DOHH2 (cell line): ENCODE measurements around the gene CBFA2T3.

Experiments used
- H3F3A ChIP-seq: fragments of 200-600 bp; sonication (generic), shearing (Covaris generic); 2 replicates; pipeline ENCODE4 v1.6.0; 2016; ENCODE audit warnings: antibody characterized with exemption, mild to moderate bottlenecking; ENCODE audit not compliant: control insufficient read depth, insufficient read depth
- H3K27ac ChIP-seq: fragments of 200-600 bp; sonication (generic); 2 replicates; pipeline ENCODE4 v1.5.1; 2014; ENCODE audit warnings: low read depth, mild to moderate bottlenecking, low read length, moderate library complexity
- H3K27me3 ChIP-seq: fragments of 200-600 bp; sonication (generic); 2 replicates; pipeline ENCODE4 v1.6.1; 2014; ENCODE audit warnings: mild to moderate bottlenecking, low read length, mixed read lengths; ENCODE audit not compliant: control insufficient read depth
- H3K36me3 ChIP-seq: fragments of 200-600 bp; sonication (generic); 2 replicates; pipeline ENCODE4 v1.6.1; 2014; ENCODE audit warnings: mild to moderate bottlenecking, low read length, moderate library complexity, mixed read lengths; ENCODE audit not compliant: control insufficient read depth
- H3K4me1 ChIP-seq: fragments of 200-600 bp; sonication (generic); 2 replicates; pipeline ENCODE4 v1.6.1; 2014; ENCODE audit warnings: mild to moderate bottlenecking, low read length, mixed read lengths; ENCODE audit not compliant: control insufficient read depth
- H3K4me2 ChIP-seq: fragments of 200-600 bp; sonication (generic); 2 replicates; pipeline ENCODE4 v1.6.0; 2014; ENCODE audit warnings: mild to moderate bottlenecking, low read length, moderate library complexity
- H3K4me3 ChIP-seq: fragments of 200-600 bp; sonication (generic); 2 replicates; pipeline ENCODE4 v1.5.1; 2014; ENCODE audit warnings: mild to moderate bottlenecking, low read length, mixed read lengths
- H3K79me2 ChIP-seq: fragments of 200-600 bp; sonication (generic); 2 replicates; pipeline ENCODE4 v1.6.1; 2014; ENCODE audit warnings: mild to moderate bottlenecking, low read length, mixed read lengths; ENCODE audit not compliant: control insufficient read depth
- H3K9me2 ChIP-seq: fragments of 200-600 bp; sonication (generic); replicated peaks from 2 replicates; pipeline ENCODE4 v1.6.1; 2014; ENCODE audit warnings: mild to moderate bottlenecking, low read length, mixed read lengths; ENCODE audit not compliant: control insufficient read depth
- H3K9me3 ChIP-seq: fragments of 200-600 bp; sonication (generic); 2 replicates; pipeline ENCODE4 v1.6.1; 2014; ENCODE audit warnings: antibody characterized with exemption, low read length, mixed read lengths; ENCODE audit not compliant: control insufficient read depth, insufficient read depth
- H4K20me1 ChIP-seq: fragments of 200-600 bp; sonication (generic); 2 replicates; pipeline ENCODE4 v1.6.0; 2014; ENCODE audit warnings: low read depth, mild to moderate bottlenecking, antibody characterized with exemption, low read length, moderate library complexity; ENCODE audit not compliant: control insufficient read depth, insufficient read depth
- EZH2phosphoT487 ChIP-seq: fragments of 200-600 bp; sonication (generic); IDR thresholded peaks from 2 replicates; pipeline ENCODE4 v1.6.1; 2017; ENCODE audit warnings: borderline replicate concordance, mild to moderate bottlenecking, antibody characterized with exemption, low read length, moderate library complexity, mixed read lengths
- TF ChIP-seq, protein P1 (sequence below): fragments of 200-600 bp; sonication (generic); IDR thresholded peaks from one replicate; pipeline ENCODE4 v1.5.1; 2014; ENCODE audit warnings: antibody characterized with exemption, mild to moderate bottlenecking, low read depth, low read length; ENCODE audit not compliant: poor library complexity, severe bottlenecking

CBFA2T3 gene

DNA sequence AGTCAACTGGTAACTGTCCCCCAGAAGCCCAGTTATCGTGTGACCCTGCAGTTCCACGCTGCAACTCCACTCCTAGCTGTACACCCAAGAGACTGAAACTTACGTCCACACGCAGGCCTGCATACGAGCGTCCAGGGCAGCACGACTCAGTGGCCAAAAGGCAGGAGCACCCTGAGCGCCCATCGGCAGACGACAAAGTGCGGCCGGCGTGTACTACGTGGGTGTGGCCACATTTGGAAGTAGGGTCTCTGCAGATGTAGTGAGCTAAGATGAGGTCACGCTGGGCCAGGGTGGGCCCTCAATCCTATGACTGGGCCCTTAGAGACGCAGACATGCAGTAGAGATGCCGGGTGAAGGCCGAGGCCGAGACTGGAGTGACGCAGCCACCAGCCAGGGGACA lies 133.8 kb downstream of the CBFA2T3 start:
- no peaks in the 10 kb centered on the region for H3K27me3 ChIP-seq
- H3K27ac ChIP-seq = no peak overlapping the region
- no peaks in the 10 kb centered on the region for H3K9me2 ChIP-seq
- H4K20me1 ChIP-seq = no peaks in the 10 kb centered on the region
- no peak overlapping the region for H3K4me2 ChIP-seq
- TF ChIP-seq EZH2phosphoT487 = no peak
- TF ChIP-seq, protein P1, sequence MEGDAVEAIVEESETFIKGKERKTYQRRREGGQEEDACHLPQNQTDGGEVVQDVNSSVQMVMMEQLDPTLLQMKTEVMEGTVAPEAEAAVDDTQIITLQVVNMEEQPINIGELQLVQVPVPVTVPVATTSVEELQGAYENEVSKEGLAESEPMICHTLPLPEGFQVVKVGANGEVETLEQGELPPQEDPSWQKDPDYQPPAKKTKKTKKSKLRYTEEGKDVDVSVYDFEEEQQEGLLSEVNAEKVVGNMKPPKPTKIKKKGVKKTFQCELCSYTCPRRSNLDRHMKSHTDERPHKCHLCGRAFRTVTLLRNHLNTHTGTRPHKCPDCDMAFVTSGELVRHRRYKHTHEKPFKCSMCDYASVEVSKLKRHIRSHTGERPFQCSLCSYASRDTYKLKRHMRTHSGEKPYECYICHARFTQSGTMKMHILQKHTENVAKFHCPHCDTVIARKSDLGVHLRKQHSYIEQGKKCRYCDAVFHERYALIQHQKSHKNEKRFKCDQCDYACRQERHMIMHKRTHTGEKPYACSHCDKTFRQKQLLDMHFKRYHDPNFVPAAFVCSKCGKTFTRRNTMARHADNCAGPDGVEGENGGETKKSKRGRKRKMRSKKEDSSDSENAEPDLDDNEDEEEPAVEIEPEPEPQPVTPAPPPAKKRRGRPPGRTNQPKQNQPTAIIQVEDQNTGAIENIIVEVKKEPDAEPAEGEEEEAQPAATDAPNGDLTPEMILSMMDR = no peak
- H3K36me3 ChIP-seq = no peaks in the 10 kb centered on the region
- no peaks in the 10 kb centered on the region for H3K4me1 ChIP-seq
- no peaks in the 10 kb centered on the region for H3K9me3 ChIP-seq
- H3F3A ChIP-seq = no peaks in the 10 kb centered on the region
- H3K4me3 ChIP-seq = no peak overlapping the region
- H3K79me2 ChIP-seq = no peaks in the 10 kb centered on the region

DNA sequence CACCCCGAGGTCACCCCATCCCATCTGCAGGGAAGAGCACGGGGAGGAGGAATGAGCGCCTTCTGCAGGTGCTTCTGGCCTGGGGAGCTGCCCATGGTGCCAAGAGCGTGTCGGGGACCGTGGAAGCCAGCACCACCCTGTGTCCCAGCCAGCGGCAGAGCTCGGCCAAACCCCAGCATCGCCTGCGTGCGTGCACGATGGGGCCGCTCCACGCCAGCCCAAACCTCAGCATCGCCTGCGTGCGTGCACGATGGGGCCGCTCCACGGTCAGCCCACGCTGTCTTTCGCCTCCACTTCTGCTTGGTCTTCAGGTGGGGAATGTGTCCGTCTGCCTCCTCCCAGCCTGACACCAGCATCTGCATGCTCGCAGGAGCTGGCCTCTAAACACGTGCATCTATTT lies 134.2 kb downstream of the CBFA2T3 start:
- Histone ChIP-seq H3K9me3 (no peaks in the 10 kb centered on the region), H3K27me3 (no peaks in the 10 kb centered on the region), H3K27ac (no peak overlapping the region), H3K79me2 (no peaks in the 10 kb centered on the region), H3K4me2 (no peak overlapping the region), H3K9me2 (no peaks in the 10 kb centered on the region), H4K20me1 (no peaks in the 10 kb centered on the region), H3F3A (no peaks in the 10 kb centered on the region), H3K36me3 (no peaks in the 10 kb centered on the region), H3K4me3 (no peak overlapping the region), H3K4me1 (no peaks in the 10 kb centered on the region)
- no peak for TF ChIP-seq EZH2phosphoT487
- TF ChIP-seq, protein P1 = no peak

DNA sequence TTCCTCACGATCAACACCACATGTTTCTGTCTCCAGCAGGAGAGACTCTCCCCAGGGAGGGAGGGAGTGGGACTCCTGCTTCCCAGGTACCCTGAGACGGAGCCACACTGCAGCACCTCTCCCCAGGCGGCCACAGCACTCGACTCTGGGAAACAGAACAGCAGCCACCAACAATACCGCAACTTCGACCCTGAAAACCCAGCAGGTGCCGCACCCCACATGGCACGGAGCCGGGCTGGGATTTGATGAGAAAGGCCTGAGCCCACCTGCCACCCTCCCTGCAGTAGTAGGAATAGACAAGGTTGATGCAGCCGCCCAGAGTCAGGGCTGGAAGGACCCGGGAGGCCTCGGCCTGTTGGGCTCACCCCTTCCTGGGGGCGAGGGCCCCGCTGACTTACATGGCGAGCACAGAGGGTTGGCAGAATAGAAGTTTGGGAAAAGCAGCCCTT lies 134.7 kb downstream of the CBFA2T3 start:
- TF ChIP-seq, protein P1 = no peak
- TF ChIP-seq EZH2phosphoT487 = no peak
- Histone ChIP-seq H3K4me2 (no peak overlapping the region), H3K9me2 (no peaks in the 10 kb centered on the region), H3K36me3 (no peaks in the 10 kb centered on the region), H3K27ac (no peak overlapping the region), H4K20me1 (no peaks in the 10 kb centered on the region), H3K9me3 (no peaks in the 10 kb centered on the region), H3K4me3 (no peak overlapping the region), H3F3A (no peaks in the 10 kb centered on the region), H3K79me2 (no peaks in the 10 kb centered on the region), H3K27me3 (no peaks in the 10 kb centered on the region), H3K4me1 (no peaks in the 10 kb centered on the region)
